ENCODE data around the gene BNC2.

GRCh38 chr9:16693616-16694015 lies 176.9 kb downstream of the BNC2 start:
- TF ChIP-seq CTCF (IDR thresholded peaks at IDR 0.05): no peak
- no peak for TF ChIP-seq POLR2A (IDR thresholded peaks at IDR 0.05)

Measured in Peyer's patch (tissue), 4 donors.